ENCODE measurements around the gene EEF2K.

DNA sequence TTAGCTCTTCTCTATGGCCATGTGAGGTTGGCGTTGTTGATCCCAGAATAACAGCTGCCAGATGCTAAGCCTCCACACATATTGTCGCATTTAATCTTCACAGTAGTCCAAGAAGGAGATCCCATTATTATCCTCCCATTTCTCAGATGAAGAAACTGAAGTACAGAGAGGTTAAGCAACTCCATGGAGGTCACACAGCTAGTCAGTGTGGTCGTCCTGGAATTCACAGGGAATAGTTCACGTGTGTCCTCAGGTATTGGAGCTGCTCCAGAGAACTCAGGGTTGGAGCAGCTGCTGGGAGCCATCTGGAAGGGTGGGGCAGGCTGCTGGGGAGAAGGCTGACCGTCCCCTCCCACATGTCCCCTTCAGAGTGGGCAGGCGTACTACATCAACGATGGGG lies 24.2 kb upstream of the EEF2K start:
- TF ChIP-seq, protein P1, sequence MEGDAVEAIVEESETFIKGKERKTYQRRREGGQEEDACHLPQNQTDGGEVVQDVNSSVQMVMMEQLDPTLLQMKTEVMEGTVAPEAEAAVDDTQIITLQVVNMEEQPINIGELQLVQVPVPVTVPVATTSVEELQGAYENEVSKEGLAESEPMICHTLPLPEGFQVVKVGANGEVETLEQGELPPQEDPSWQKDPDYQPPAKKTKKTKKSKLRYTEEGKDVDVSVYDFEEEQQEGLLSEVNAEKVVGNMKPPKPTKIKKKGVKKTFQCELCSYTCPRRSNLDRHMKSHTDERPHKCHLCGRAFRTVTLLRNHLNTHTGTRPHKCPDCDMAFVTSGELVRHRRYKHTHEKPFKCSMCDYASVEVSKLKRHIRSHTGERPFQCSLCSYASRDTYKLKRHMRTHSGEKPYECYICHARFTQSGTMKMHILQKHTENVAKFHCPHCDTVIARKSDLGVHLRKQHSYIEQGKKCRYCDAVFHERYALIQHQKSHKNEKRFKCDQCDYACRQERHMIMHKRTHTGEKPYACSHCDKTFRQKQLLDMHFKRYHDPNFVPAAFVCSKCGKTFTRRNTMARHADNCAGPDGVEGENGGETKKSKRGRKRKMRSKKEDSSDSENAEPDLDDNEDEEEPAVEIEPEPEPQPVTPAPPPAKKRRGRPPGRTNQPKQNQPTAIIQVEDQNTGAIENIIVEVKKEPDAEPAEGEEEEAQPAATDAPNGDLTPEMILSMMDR (IDR thresholded peaks at IDR 0.05) = no peak
- TF ChIP-seq EZH2 (IDR thresholded peaks at IDR 0.05; ENCODE audit: borderline replicate concordance, insufficient read depth, low read depth, low read length, poor library complexity, severe bottlenecking) = no peak
